GM19452 (cell line): Measurements from ENCODE around the gene ERRFI1.
A peak's percentile ranks its signal among the peaks of the same experiment; 100 is the strongest.

ENCODE experiments used
- ATAC-seq: cut with Tn5 transposase; IDR thresholded peaks from one replicate; pipeline ENCODE4 v1.9.1; 2021; ENCODE audit not compliant: unreplicated experiment

Gene ERRFI1

GRCh38 chr1:8046391-8046790 lies 20.3 kb upstream of the ERRFI1 start:
- ATAC-seq, result no peak

GRCh38 chr1:8043621-8044020 lies 17.5 kb upstream of the ERRFI1 start:
- ATAC-seq, result no peak

GRCh38 chr1:8042134-8042533 lies 16.0 kb upstream of the ERRFI1 start:
- ATAC-seq, result no peak

- no peak for ATAC-seq
Observed at GRCh38 chr1:8040586-8040985, 14.5 kb upstream of the ERRFI1 start.

GRCh38 chr1:8039071-8039470 lies 13.0 kb upstream of the ERRFI1 start:
- ATAC-seq, result no peak

GRCh38 chr1:8035289-8035688 lies 9.2 kb upstream of the ERRFI1 start:
- ATAC-seq, result no peak

- ATAC-seq, result no peak
Observed at GRCh38 chr1:8033322-8033721, 7.2 kb upstream of the ERRFI1 start.

GRCh38 chr1:8032366-8032910 lies 6.3 kb upstream of the ERRFI1 start:
- no peak for ATAC-seq

GRCh38 chr1:8031176-8031785 lies 5.2 kb upstream of the ERRFI1 start:
- no peak for ATAC-seq

GRCh38 chr1:8028571-8028910 lies 2.4 kb upstream of the ERRFI1 start:
- no peak for ATAC-seq

GRCh38 chr1:8027748-8028570 lies 1.9 kb upstream of the ERRFI1 start:
- no peak for ATAC-seq

GRCh38 chr1:8026976-8027747 lies 1.1 kb upstream of the ERRFI1 start:
- ATAC-seq, result no peak

- peak; percentile 36 for ATAC-seq
Observed at GRCh38 chr1:8025671-8026144, 401 bp downstream of the ERRFI1 start.

GRCh38 chr1:8025061-8025670 lies 943 bp downstream of the ERRFI1 start:
- no peak for ATAC-seq

- ATAC-seq, result no peak
Observed at GRCh38 chr1:8024329-8024728, 1.8 kb downstream of the ERRFI1 start.

GRCh38 chr1:8023995-8024313 lies 2.2 kb downstream of the ERRFI1 start:
- ATAC-seq, result no peak

GRCh38 chr1:8023287-8023994 lies 2.7 kb downstream of the ERRFI1 start:
- ATAC-seq, result no peak

- no peak for ATAC-seq
Observed at GRCh38 chr1:8022395-8023286, 3.5 kb downstream of the ERRFI1 start.

- ATAC-seq, result no peak
Observed at GRCh38 chr1:8021676-8022266, 4.3 kb downstream of the ERRFI1 start.
